GM10266 (cell line): ENCODE measurements around the gene GNB5.

ENCODE experiments used
- DNase-seq: peaks from one replicate; pipeline ENCODE4 v3.0.0; 2012; ENCODE audit errors: extremely low spot score
- TF ChIP-seq, protein P1 (sequence below): IDR thresholded peaks from 2 replicates; pipeline ENCODE4 v1.5.1; 2012; ENCODE audit warnings: mild to moderate bottlenecking, low read depth; ENCODE audit not compliant: control insufficient read depth, insufficient read depth; ENCODE audit errors: missing control alignments

The GNB5 gene

DNA sequence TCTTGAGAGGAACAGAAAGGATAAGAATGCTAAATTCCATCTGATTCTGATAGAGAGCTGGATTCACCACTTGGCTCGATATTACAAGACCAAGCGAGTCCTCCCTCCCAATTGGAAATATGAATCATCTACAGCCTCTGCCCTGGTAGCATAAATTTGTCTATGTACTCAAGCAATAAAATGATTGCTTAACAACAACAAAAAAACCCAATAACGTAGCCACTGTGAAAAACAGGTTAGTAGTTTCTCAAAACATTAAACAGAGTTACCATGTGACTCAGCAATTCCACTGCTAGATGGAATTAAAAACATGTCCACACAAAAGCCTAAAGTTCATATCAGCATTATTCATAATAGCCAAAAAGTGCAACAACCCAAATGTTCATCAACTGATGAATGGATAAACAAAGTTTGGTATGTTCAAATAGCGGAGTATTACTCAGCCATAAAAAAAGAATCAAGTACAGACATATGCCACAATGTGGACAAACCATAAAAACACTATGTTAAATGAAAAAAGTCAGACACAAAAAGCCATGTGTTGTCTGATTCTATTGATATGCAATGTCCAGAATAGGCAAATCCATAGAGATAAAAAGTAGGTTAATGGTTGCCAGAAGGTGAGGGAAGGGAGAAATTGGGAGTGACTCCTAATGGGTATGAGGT, 95.5 kb downstream of the GNB5 start:
- DNase-seq = no peak
- TF ChIP-seq, protein P1, sequence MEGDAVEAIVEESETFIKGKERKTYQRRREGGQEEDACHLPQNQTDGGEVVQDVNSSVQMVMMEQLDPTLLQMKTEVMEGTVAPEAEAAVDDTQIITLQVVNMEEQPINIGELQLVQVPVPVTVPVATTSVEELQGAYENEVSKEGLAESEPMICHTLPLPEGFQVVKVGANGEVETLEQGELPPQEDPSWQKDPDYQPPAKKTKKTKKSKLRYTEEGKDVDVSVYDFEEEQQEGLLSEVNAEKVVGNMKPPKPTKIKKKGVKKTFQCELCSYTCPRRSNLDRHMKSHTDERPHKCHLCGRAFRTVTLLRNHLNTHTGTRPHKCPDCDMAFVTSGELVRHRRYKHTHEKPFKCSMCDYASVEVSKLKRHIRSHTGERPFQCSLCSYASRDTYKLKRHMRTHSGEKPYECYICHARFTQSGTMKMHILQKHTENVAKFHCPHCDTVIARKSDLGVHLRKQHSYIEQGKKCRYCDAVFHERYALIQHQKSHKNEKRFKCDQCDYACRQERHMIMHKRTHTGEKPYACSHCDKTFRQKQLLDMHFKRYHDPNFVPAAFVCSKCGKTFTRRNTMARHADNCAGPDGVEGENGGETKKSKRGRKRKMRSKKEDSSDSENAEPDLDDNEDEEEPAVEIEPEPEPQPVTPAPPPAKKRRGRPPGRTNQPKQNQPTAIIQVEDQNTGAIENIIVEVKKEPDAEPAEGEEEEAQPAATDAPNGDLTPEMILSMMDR = no peak

DNA sequence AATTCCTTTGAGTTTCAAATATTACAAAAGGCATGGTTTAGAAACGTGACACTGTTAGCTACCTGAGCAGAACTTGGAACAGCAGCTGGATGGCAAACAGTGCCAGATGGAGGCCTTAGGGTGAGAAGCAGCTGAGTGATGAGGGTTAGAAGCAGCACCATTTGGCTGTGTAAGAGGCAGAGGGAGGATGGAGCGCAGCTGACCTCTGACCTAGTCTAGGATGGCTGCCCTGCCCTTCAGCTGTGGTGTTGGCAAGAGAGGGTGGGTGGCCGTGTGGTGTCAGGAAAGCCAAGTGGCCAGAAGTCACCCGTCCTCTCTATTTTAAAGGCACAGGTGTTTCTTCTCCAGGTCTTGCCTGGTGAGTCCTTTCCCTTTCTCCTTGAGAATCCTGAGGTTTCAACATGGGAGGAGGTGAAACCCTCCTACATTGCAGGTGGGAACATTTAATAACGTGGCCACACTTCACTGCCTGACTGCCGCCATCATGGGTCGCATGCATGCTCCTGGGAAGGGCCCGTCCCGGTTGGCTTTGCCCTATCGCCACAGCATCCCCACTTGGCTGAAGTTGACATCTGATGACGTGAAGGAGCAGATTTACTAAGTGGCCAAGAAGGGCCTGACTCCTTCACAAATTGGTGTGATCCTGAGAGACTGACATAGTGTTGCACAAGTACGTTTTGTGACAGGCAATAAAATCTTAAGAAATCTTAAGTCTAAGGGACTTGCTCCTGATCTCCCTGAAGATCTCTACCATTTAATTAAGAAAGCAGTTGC, 96.2 kb downstream of the GNB5 start:
- DNase-seq = no peak
- TF ChIP-seq, protein P1 = no peak

DNA sequence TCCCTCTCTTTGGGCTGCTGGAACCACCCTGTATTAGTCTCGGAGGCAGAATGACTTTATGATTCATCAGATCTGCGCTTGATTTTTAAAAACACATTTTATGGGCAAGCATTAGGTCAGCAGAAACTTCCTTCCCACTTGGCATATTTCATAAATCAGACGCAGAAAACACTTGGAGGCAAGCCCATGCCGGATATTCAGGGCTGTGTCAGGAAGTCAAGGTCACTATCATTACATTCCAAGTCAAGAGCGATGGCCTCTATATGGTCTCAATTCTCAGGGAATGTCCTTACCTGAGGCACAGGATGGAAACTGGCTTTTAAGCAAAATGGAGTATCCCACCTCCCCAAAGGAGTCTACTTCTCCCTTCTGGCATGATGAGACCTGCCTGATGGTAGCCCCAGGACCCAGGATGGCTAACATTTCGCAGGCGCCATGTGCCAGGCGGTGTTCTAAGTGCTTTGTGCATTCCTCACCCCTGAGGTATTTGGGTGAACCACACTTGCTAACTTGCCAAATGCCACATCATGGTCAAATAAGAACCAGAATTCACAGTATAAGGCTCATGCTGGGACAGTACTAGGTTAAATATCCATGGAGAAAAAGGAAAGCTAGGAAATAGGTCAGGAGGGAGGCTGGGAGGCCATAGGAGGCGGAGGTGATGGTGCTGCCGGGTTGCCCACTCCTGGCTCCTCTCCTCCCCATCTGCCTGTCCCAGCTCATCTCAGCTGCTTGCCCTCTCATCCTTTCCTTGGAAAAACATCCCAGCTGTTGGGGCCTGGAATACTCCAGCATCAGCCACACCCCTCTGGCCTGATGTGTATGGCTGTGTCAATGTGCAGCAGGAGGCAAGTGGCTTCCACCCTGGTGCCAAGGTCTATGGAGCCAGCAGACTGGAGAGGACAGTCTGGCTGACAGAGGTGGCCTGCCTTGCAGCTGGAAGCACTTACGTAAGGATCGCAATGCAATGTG, 97.4 kb downstream of the GNB5 start:
- TF ChIP-seq, protein P1 = no peak
- no peak for DNase-seq

DNA sequence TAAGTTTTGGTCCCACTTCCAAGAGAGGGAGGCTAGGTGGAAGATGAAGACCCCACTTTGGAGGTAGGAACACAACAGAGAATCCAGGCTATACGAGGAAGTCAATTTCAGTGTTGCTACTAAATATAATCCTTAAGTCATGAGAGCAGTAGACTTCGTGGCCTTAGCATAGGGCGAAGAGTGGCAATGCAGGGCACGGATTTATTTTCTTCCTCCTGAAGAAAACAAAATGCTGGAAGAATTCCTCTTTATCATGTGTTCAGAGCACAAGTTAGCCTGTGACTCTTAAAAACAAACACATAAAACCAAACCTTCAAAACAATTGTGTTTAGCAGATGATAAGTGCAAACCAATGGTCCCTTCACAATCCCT, 98.0 kb downstream of the GNB5 start:
- TF ChIP-seq, protein P1 = no peak
- no peak for DNase-seq

DNA sequence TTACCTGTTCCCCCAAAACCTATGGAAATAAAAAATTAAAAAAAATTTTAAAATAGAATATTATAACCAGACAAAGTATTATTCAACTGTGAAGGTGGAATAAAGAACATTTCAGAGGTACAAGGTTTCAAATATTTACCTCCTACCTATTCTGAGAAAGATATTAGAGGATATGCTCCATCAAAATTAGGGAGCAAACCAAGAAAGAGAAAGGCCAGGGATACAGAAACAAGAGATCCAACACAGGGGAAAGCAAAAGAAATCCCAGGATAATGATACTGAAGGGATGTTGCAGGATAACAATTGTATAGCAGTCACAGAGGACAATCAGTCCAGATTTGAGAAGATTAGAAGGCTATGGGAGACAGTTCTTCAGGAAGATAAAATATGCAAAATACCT, 101.0 kb downstream of the GNB5 start:
- TF ChIP-seq, protein P1 = no peak
- no peak for DNase-seq

DNA sequence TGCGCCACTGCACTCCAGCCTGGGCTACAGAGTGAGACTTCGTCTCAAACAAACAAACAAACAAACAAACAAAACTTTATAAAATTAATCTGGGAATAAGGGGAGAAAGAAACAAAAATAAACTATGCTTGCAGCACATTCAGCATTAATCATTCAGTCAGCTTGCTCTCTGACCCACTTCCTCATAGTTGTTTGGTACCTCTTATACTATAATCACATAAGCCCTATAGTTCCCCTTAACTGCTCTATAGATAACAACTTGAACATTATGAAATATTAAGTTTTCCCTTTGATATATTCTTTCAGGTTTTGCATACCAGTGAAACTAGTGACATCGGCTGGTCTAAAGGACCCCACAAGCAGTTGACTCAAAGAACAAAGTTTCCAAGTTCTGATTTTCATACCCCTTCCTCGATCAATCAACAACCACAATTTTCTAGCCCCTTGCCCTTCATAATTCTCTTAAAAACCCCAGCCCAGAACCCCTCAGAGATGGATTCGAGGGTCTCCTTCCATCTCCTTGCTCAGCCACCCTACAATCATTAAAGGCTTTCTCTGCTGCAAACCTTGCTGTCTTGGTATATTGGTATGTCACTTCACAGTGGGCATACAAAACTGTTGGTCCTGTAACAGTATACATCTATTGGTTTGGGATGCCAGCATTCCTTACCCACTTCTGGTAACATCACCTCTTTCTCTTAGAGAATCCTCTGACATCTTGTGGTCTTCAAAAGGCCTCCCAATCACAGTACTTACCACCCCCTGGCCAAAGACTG, 105.0 kb downstream of the GNB5 start:
- no peak for DNase-seq
- TF ChIP-seq, protein P1 = no peak
